H1 (cell line): ENCODE results near the gene SMYD3. TPM values are rescaled to one million over a fixed set of nuclear protein-coding genes. Genes with fewer than 3 reads are reported as not detected.

Experiments
- CREB1 ChIP-seq: IDR thresholded peaks from 2 replicates; pipeline ENCODE4 v1.6.1; 2012; ENCODE audit warnings: inconsistent platforms
- HDAC6 ChIP-seq: IDR thresholded peaks from one replicate; pipeline ENCODE4 v1.7.1; 2012; ENCODE audit warnings: low read depth, mild to moderate bottlenecking, inconsistent platforms, low read length, moderate library complexity
- RNF2 ChIP-seq: fragments of 200-900, 300-1000 bp; sonication (generic); IDR thresholded peaks from 2 replicates; pipeline ENCODE4 v1.7.1; 2016; ENCODE audit warnings: borderline replicate concordance, low read depth, mild to moderate bottlenecking, antibody characterized with exemption, low read length; ENCODE audit not compliant: poor library complexity, severe bottlenecking; ENCODE audit errors: missing control alignments
- SAP30 ChIP-seq: fragments of 300-600 bp; sonication (generic); IDR thresholded peaks from 2 replicates; pipeline ENCODE4 v1.7.1; 2012; ENCODE audit warnings: low read length, moderate library complexity, mild to moderate bottlenecking, inconsistent platforms; ENCODE audit not compliant: insufficient read depth, insufficient replicate concordance
- SP4 ChIP-seq: IDR thresholded peaks from 2 replicates; pipeline ENCODE4 v1.6.1; 2012; ENCODE audit warnings: low read length, inconsistent platforms
- polyA plus RNA-seq, 7 experiments: library from polyadenylated mRNA; depleted of rRNA in 3 of 7; stranded (reverse) in 5 of 7; unstranded in 2 of 7; fragments of >200 nt in 5 of 7; fragments of 200-250 nt in 2 of 7; gene quantifications; 1 replicate in 5 of 7; 2 replicates in 1 of 7; 4 replicates in 1 of 7; pipeline versions ENCODE4 v1.2.1 to v1.2.3, GENCODE V29; 2011 to 2013; ENCODE audit warnings: missing spikeins in 2 of 7, mixed read lengths in 2 of 7
- total RNA-seq: library from RNA; stranded (reverse); fragmentation: NEBNext Ultra II Directional; extraction: Animal tissue kit (Norgen Biotek cat#: 25700); gene quantifications from 2 replicates; pipeline ENCODE4 v1.2.1, GENCODE V29; 2021

The SMYD3 gene
- total and polyA plus RNA-seq, 2 of the 8 experiments (the other 6 are each of a cell fraction or from before 2014, with no cell fraction given), result 17.3 to 25.4 TPM

DNA sequence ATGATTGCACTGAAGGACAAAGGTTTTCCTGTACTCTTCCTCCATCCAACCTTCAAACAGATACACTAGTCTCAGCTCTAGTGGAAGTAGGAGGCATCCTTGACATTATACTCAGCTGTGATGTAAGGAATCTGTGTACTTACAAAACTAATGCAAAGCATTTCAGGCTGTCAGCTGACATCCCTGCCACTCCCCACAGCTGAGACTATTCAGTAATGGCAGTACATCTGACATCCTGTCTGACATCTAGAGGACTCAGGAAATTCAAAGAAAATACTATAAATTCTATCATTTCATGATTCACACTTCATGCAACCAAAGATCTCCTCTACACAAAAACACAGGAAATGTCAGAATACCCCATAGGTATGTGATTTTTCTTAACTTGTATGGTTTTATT lies 325.8 kb downstream of the SMYD3 start (continued):
- TF ChIP-seq SAP30, result no peak
- no peak for TF ChIP-seq CREB1
- no peak for TF ChIP-seq SP4
- no peak for TF ChIP-seq HDAC6
- TF ChIP-seq RNF2, result no peak
- TF ChIP-seq, all 59 proteins: peak for 0
